Spleen (tissue), 7 donors: ENCODE data around the gene PDE4B.

Source experiments
- POLR2A ChIP-seq, 3 donors: fragments of 450-650 bp; IDR thresholded peaks; one replicate each; pipeline ENCODE4 v1.5.1; 2017; ENCODE audit warnings: antibody characterized with exemption in 3 of 3, mild to moderate bottlenecking in 1 of 3
- TF ChIP-seq, protein P1 (sequence below), 11 experiments: fragments of 200-600 bp in 7 of 11; fragments of 450-650 bp in 4 of 11; sonication (generic) in 4 of 11; IDR thresholded peaks in 8 of 11; conservative IDR thresholded peaks in 3 of 11; 1 replicate in 7 of 11; 2 replicates in 4 of 11; pipeline versions ENCODE4 v1.4.0 to v1.8.0; 2016 to 2021; ENCODE audit warnings: antibody characterized with exemption in 11 of 11, inconsistent platforms in 4 of 11, mild to moderate bottlenecking in 1 of 11
- donor health status: DM: no; HTN: no; CAD: no; lungs with moderate emphysema.
- donor health status: DM: no; HTN: no; CAD: no.
- donor health status: DM: no; HTN: no; CAD: no.

DNA sequence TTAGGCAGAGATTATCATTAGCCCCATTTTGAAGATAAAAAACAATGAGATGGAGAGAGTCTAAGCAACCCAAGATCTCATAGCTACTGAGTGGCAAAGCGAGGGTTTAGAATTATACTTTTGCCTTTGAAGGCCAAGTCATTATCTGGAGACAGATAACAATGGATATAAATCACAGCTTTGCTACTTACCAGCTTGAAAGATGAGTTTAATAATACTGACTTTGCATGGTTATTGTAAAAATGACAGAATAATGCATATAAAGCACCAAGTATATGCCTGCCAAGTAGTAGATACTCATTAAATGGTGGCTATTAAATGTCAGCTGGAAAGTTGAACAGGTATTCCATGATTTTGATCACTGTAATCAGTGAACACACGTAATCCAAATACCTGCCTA is 499.6 kb downstream of the PDE4B start:
- TF ChIP-seq, protein P1, sequence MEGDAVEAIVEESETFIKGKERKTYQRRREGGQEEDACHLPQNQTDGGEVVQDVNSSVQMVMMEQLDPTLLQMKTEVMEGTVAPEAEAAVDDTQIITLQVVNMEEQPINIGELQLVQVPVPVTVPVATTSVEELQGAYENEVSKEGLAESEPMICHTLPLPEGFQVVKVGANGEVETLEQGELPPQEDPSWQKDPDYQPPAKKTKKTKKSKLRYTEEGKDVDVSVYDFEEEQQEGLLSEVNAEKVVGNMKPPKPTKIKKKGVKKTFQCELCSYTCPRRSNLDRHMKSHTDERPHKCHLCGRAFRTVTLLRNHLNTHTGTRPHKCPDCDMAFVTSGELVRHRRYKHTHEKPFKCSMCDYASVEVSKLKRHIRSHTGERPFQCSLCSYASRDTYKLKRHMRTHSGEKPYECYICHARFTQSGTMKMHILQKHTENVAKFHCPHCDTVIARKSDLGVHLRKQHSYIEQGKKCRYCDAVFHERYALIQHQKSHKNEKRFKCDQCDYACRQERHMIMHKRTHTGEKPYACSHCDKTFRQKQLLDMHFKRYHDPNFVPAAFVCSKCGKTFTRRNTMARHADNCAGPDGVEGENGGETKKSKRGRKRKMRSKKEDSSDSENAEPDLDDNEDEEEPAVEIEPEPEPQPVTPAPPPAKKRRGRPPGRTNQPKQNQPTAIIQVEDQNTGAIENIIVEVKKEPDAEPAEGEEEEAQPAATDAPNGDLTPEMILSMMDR (IDR thresholded peaks at IDR 0.05 in 8 of 11, conservative IDR thresholded peaks at IDR 0.05 in 3 of 11) = no peak
- TF ChIP-seq POLR2A (IDR thresholded peaks at IDR 0.05) = no peak
